ENCODE results near the gene CDSN.

CDSN gene

DNA sequence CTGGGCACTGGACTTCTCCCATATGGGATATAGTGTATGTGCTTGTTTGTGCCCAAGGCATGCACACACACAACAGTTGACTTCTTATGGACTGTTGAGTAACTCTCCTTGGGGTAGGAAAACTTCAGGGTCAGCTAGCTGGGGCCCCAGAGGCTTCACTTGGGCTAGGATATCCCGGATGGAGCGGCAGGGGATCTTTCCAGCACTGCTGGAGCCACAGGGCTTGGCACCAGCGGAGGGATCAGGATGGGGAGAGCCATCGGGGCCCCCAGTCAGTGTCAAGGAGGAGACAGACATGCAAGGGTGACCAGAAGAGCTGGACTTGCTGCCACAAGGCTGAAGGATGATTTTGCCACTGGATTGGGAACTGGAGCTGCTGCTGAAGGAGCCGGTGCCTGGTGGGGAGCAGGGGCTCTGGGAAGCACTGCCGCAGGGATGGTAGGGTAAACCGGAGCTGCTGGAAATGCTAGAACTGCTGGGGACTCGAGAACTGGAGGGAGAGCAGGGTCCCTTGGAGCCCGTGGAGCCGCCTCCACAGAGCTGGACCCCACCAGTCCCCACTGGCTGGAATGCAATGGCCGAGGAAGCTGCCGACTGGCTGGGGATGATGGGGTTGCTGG, 4.2 kb downstream of the CDSN start:
- TF ChIP-seq, protein P1, sequence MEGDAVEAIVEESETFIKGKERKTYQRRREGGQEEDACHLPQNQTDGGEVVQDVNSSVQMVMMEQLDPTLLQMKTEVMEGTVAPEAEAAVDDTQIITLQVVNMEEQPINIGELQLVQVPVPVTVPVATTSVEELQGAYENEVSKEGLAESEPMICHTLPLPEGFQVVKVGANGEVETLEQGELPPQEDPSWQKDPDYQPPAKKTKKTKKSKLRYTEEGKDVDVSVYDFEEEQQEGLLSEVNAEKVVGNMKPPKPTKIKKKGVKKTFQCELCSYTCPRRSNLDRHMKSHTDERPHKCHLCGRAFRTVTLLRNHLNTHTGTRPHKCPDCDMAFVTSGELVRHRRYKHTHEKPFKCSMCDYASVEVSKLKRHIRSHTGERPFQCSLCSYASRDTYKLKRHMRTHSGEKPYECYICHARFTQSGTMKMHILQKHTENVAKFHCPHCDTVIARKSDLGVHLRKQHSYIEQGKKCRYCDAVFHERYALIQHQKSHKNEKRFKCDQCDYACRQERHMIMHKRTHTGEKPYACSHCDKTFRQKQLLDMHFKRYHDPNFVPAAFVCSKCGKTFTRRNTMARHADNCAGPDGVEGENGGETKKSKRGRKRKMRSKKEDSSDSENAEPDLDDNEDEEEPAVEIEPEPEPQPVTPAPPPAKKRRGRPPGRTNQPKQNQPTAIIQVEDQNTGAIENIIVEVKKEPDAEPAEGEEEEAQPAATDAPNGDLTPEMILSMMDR (IDR thresholded peaks at IDR 0.05; ENCODE audit: poor library complexity, severe bottlenecking), result no peak
- Histone ChIP-seq H3K36me3 (ENCODE audit: low read depth) (no peaks in the 10 kb centered on the region; the same call in 1 of the 2 replicates), H3K4me3 (ENCODE audit: severe bottlenecking) (no peak overlapping the region), H3K4me1 (ENCODE audit: insufficient read depth, poor library complexity, severe bottlenecking) (peaks cover 16% of the 10 kb centered on the region), H3K27me3 (ENCODE audit: insufficient read depth, poor library complexity, severe bottlenecking) (no peaks in the 10 kb centered on the region), H3K9me3 (ENCODE audit: severe bottlenecking) (no peaks in the 10 kb centered on the region), H3K27ac (ENCODE audit: poor library complexity, severe bottlenecking) (peak overlapping the region; percentile 92)
- DNase-seq (ENCODE audit: low spot score) (no peak), ATAC-seq (ENCODE audit: low read depth) (no peak)

DNA sequence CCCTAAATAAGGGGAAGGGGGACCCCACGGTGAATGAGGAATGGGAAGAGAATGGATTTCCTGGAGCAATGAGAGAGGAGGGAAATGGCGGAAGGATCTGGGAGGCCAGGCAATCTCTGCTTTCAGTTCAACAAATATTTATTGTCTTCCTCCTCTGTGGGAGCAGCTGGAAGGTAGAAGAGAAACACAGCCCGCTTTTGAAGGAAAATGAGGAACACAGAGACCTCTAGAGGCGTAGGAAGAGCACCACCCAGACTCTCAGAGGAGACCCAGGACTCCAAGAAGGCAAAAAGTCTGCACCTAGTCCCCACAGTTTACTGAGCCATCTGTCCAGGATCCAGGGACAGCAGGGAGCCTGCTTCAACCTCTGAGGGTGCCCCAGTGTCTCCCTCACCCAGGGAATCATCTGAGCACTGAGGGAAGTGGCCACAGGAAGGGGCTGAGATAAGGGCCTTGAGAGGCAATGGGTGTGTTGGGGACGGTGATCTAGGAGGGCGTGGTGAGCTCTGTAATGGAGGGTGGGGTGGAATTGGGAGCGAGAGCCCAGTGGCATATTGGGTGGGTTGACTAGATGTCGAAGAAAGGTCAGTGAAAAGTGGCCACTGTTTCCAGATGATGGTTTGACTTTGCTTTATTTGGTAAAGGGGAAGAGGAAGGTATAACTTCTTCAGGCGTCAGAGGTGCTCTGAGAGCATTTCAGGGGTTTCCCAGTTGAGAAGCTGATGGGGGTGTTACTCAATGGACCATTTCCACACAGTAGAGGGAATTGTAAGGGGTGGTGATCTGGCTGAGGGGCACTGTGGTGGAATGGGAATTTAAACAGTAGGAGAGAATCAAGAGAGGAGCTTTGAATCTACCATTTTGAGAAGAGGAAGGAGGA, 5.0 kb downstream of the CDSN start:
- Histone ChIP-seq H3K27me3 (ENCODE audit: insufficient read depth, poor library complexity, severe bottlenecking) (no peaks in the 10 kb centered on the region), H3K27ac (ENCODE audit: poor library complexity, severe bottlenecking) (peak overlapping the region; percentile 92), H3K4me3 (ENCODE audit: severe bottlenecking) (peak overlapping the region; percentile 27), H3K36me3 (ENCODE audit: low read depth) (no peaks in the 10 kb centered on the region; the same call in 1 of the 2 replicates), H3K9me3 (ENCODE audit: severe bottlenecking) (no peaks in the 10 kb centered on the region), H3K4me1 (ENCODE audit: insufficient read depth, poor library complexity, severe bottlenecking) (peaks cover 16% of the 10 kb centered on the region)
- TF ChIP-seq, protein P1 (IDR thresholded peaks at IDR 0.05; ENCODE audit: poor library complexity, severe bottlenecking), result peak; percentile 44
- DNase-seq (ENCODE audit: low spot score) (no peak), ATAC-seq (ENCODE audit: low read depth) (peak; percentile 41)

DNA sequence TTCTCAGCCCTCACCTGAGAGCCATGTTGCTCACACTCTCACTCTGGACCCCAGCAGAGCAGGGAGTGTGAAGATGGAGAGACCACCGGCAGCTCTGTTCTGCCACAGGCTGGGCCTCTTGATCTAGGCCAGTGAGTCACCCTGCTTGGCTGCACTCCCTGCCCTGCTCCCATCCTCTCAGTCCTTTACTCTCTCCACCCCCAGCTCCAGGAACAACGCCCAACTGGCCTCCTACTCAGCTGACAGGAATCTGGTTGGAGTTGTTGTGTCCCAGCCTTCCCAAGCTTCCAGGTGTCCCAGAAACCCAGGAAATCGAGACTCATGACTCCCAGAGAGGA, 5.7 kb downstream of the CDSN start, which contains the start of gene PSORS1C1:
Gene PSORS1C1, plus strand, starts transcription at position 260 of the 338 bp plus-strand sequence. CDS start 14,833 bp downstream, outside the sequence.
- peak; percentile 94 for DNase-seq (ENCODE audit: low spot score)
- H3K27me3 ChIP-seq (ENCODE audit: insufficient read depth, poor library complexity, severe bottlenecking), result no peaks in the 10 kb centered on the region
- H3K4me1 ChIP-seq (ENCODE audit: insufficient read depth, poor library complexity, severe bottlenecking), result peaks cover 16% of the 10 kb centered on the region
- ATAC-seq (ENCODE audit: low read depth), result peak; percentile 97
- H3K9me3 ChIP-seq (ENCODE audit: severe bottlenecking), result no peaks in the 10 kb centered on the region
- peak within 1 kb of the TSS; percentile 92 for H3K27ac ChIP-seq (ENCODE audit: poor library complexity, severe bottlenecking)
- peak within 1 kb of the TSS; percentile 27 for H3K4me3 ChIP-seq (ENCODE audit: severe bottlenecking)
- H3K36me3 ChIP-seq (ENCODE audit: low read depth), result no peaks in the 10 kb centered on the region; the same call in 1 of the 2 replicates
- TF ChIP-seq, protein P1 (IDR thresholded peaks at IDR 0.05; ENCODE audit: poor library complexity, severe bottlenecking), result no peak

DNA sequence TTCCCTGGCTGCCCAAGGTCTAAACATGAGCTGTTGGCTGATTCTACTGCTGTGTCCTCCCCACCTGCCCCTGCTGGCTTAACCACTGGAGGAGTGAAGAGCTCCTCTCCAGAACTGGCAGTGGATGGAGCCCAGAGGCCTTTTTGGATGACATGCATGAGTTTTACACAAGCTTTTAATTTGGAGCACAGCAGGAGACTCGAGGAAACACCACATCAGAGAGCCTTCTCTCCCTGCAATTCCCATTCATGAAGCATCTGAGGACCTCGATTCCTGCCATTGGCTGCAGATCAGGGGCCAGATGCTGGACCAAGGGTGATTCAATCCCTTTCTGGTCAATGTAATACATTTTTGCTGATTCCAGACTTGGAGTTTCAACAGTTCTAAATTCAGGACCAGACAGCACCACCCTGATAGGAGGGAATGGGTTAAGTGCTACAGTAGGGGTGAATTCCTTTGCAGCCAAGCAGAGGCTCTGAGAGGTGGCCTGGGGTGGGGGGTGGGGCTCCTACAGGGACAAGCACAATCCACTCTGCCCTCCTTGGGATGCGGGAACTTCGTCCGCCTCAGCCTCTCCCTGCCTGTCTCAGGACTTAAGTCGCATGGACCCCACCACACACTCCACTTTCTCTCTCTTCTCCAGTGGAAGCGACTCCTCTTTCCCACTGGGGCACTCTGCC, 6.2 kb downstream of the CDSN start:
- H3K36me3 ChIP-seq (ENCODE audit: low read depth), result no peaks in the 10 kb centered on the region; the same call in 1 of the 2 replicates
- H3K4me1 ChIP-seq (ENCODE audit: insufficient read depth, poor library complexity, severe bottlenecking), result peaks cover 16% of the 10 kb centered on the region
- no peaks in the 10 kb centered on the region for H3K9me3 ChIP-seq (ENCODE audit: severe bottlenecking)
- ATAC-seq (ENCODE audit: low read depth) (peak; percentile 24), DNase-seq (ENCODE audit: low spot score) (no peak)
- peak overlapping the region; percentile 27 for H3K4me3 ChIP-seq (ENCODE audit: severe bottlenecking)
- H3K27ac ChIP-seq (ENCODE audit: poor library complexity, severe bottlenecking), result peak overlapping the region; percentile 92
- TF ChIP-seq, protein P1 (IDR thresholded peaks at IDR 0.05; ENCODE audit: poor library complexity, severe bottlenecking), result no peak
- H3K27me3 ChIP-seq (ENCODE audit: insufficient read depth, poor library complexity, severe bottlenecking), result no peaks in the 10 kb centered on the region
